Suprapubic skin (tissue), 4 donors: ENCODE measurements around the gene CHPF.

Experiments used
- EP300 ChIP-seq: sonication (generic); formaldehyde crosslinking; IDR thresholded peaks from one replicate; pipeline ENCODE4 v1.6.1; 2017; ENCODE audit warnings: antibody characterized with exemption
- POLR2A ChIP-seq, 2 donors: fragments of 450-650 bp; IDR thresholded peaks; one replicate each; pipeline ENCODE4 v1.6.1; 2017; ENCODE audit warnings: antibody characterized with exemption in 2 of 2, mild to moderate bottlenecking in 2 of 2, moderate library complexity in 2 of 2
- POLR2AphosphoS5 ChIP-seq, 3 donors: sonication (generic); formaldehyde crosslinking; IDR thresholded peaks; one replicate each; pipeline ENCODE4 v1.6.1; 2017; ENCODE audit warnings: antibody characterized with exemption in 3 of 3
- TF ChIP-seq, protein P1 (sequence below), 2 donors: fragments of 200-600 bp in 1 of 2; fragments of 450-650 bp in 1 of 2; sonication (generic) in 1 of 2; IDR thresholded peaks; one replicate each; pipeline ENCODE4 v1.5.1; 2016 to 2019; ENCODE audit warnings: antibody characterized with exemption in 2 of 2, mild to moderate bottlenecking in 1 of 2, moderate library complexity in 1 of 2

- TF ChIP-seq, protein P1, sequence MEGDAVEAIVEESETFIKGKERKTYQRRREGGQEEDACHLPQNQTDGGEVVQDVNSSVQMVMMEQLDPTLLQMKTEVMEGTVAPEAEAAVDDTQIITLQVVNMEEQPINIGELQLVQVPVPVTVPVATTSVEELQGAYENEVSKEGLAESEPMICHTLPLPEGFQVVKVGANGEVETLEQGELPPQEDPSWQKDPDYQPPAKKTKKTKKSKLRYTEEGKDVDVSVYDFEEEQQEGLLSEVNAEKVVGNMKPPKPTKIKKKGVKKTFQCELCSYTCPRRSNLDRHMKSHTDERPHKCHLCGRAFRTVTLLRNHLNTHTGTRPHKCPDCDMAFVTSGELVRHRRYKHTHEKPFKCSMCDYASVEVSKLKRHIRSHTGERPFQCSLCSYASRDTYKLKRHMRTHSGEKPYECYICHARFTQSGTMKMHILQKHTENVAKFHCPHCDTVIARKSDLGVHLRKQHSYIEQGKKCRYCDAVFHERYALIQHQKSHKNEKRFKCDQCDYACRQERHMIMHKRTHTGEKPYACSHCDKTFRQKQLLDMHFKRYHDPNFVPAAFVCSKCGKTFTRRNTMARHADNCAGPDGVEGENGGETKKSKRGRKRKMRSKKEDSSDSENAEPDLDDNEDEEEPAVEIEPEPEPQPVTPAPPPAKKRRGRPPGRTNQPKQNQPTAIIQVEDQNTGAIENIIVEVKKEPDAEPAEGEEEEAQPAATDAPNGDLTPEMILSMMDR (IDR thresholded peaks at IDR 0.05): no peak
- TF ChIP-seq POLR2AphosphoS5 (IDR thresholded peaks at IDR 0.05) (no peak), POLR2A (IDR thresholded peaks at IDR 0.05) (no peak), EP300 (no peak)
Observed at GRCh38 chr2:219547621-219548020, 4.0 kb upstream of the CHPF start.
